Parathyroid adenoma (tissue), 2 donors: ENCODE data around the gene ATP7B.

Experiments used
- H2AFZ ChIP-seq: fragments of 300-600 bp; sonication (generic); one replicate; pipeline ENCODE4 v1.7.0; 2017; ENCODE audit warnings: antibody characterized with exemption, mild to moderate bottlenecking
- H3K27ac ChIP-seq: fragments of 300-600 bp; sonication (generic); one replicate; pipeline ENCODE4 v1.7.0; 2017
- H3K27me3 ChIP-seq: fragments of 300-600 bp; sonication (generic); one replicate; pipeline ENCODE4 v1.7.0; 2017; ENCODE audit warnings: low read length; ENCODE audit not compliant: control insufficient read depth, insufficient read depth
- H3K36me3 ChIP-seq: fragments of 300-600 bp; sonication (generic); one replicate; pipeline ENCODE4 v1.7.0; 2017; ENCODE audit warnings: low read length; ENCODE audit not compliant: control insufficient read depth, insufficient read depth
- H3K4me1 ChIP-seq: fragments of 300-600 bp; sonication (generic); one replicate; pipeline ENCODE4 v1.7.0; 2017; ENCODE audit warnings: control low read depth
- H3K4me2 ChIP-seq: fragments of 300-600 bp; sonication (generic); one replicate; pipeline ENCODE4 v1.7.0; 2017; ENCODE audit warnings: low read length
- H3K4me3 ChIP-seq: fragments of 300-600 bp; sonication (generic); one replicate; pipeline ENCODE4 v1.7.0; 2017; ENCODE audit warnings: low read depth, low read length
- H3K79me2 ChIP-seq: fragments of 300-600 bp; sonication (generic); one replicate; pipeline ENCODE4 v1.7.0; 2017; ENCODE audit warnings: control low read depth
- H3K9ac ChIP-seq: fragments of 300-600 bp; sonication (generic); one replicate; pipeline ENCODE4 v1.7.0; 2017; ENCODE audit warnings: mild to moderate bottlenecking
- H3K9me3 ChIP-seq: fragments of 300-600 bp; sonication (generic); one replicate; pipeline ENCODE4 v1.7.0; 2017; ENCODE audit warnings: low read length; ENCODE audit not compliant: control insufficient read depth
- CTCF ChIP-seq: fragments of 300-600 bp; sonication (generic); IDR thresholded peaks from one replicate; pipeline ENCODE4 v1.7.0; 2017; ENCODE audit warnings: antibody characterized with exemption, mild to moderate bottlenecking
- donor health status: primary hyperparathyroidism.

ATP7B gene

GRCh38 chr13:52009946-52010345 is 1.3 kb downstream of the ATP7B start:
- no peak for TF ChIP-seq CTCF
- Histone ChIP-seq H3K27ac (no peak overlapping the region), H3K4me3 (no peak overlapping the region), H3K27me3 (no peaks in the 10 kb centered on the region), H3K79me2 (peaks cover 4% of the 10 kb centered on the region), H3K9me3 (no peaks in the 10 kb centered on the region), H2AFZ (no peak overlapping the region), H3K4me1 (no peaks in the 10 kb centered on the region), H3K4me2 (no peak overlapping the region), H3K36me3 (no peaks in the 10 kb centered on the region), H3K9ac (no peak overlapping the region)

GRCh38 chr13:52006523-52007245 is 4.6 kb downstream of the ATP7B start:
- H3K79me2 ChIP-seq: no peaks in the 10 kb centered on the region
- TF ChIP-seq CTCF: no peak
- no peak overlapping the region for H3K4me3 ChIP-seq
- no peak overlapping the region for H3K9ac ChIP-seq
- no peak overlapping the region for H3K4me2 ChIP-seq
- no peaks in the 10 kb centered on the region for H3K9me3 ChIP-seq
- no peak overlapping the region for H3K27ac ChIP-seq
- no peaks in the 10 kb centered on the region for H3K4me1 ChIP-seq
- no peaks in the 10 kb centered on the region for H3K27me3 ChIP-seq
- no peak overlapping the region for H2AFZ ChIP-seq
- H3K36me3 ChIP-seq: no peaks in the 10 kb centered on the region

- Histone ChIP-seq H3K4me1 (no peaks in the 10 kb centered on the region), H3K79me2 (no peaks in the 10 kb centered on the region), H3K27ac (no peak overlapping the region), H2AFZ (no peak overlapping the region), H3K9ac (no peak overlapping the region), H3K4me3 (no peak overlapping the region), H3K36me3 (no peaks in the 10 kb centered on the region), H3K9me3 (no peaks in the 10 kb centered on the region), H3K27me3 (no peaks in the 10 kb centered on the region), H3K4me2 (no peak overlapping the region)
- TF ChIP-seq CTCF: no peak
Measured at GRCh38 chr13:52005841-52006522, 5.3 kb downstream of the ATP7B start.

GRCh38 chr13:52004511-52005170 is 6.6 kb downstream of the ATP7B start:
- Histone ChIP-seq H2AFZ (no peak overlapping the region), H3K9ac (no peak overlapping the region), H3K4me3 (no peak overlapping the region), H3K4me1 (peaks cover 3% of the 10 kb centered on the region), H3K27me3 (no peaks in the 10 kb centered on the region), H3K4me2 (no peak overlapping the region), H3K36me3 (no peaks in the 10 kb centered on the region), H3K79me2 (no peaks in the 10 kb centered on the region), H3K27ac (no peak overlapping the region), H3K9me3 (no peaks in the 10 kb centered on the region)
- TF ChIP-seq CTCF: no peak
